Fibroblast of lung (primary cell): ENCODE measurements around the gene MAP4K2.

Experiments used
- CTCF ChIP-seq, 2 donors: IDR thresholded peaks in 1 of 2; conservative IDR thresholded peaks in 1 of 2; 1 replicate in 1 of 2; 2 replicates in 1 of 2; pipeline ENCODE4 v1.5.1; 2011 to 2012; ENCODE audit warnings: low read length in 2 of 2, control low read depth in 1 of 2, inconsistent platforms in 1 of 2, low read depth in 1 of 2, mild to moderate bottlenecking in 1 of 2
- EZH2 ChIP-seq: IDR thresholded peaks from 2 replicates; pipeline ENCODE4 v1.5.1; 2012; ENCODE audit warnings: low read length, control low read depth, mild to moderate bottlenecking; ENCODE audit errors: missing control alignments

- TF ChIP-seq EZH2 (no peak), CTCF (conservative IDR thresholded peaks at IDR 0.05 in 1 of 2, IDR thresholded peaks at IDR 0.05 in 1 of 2; ENCODE audit: low read depth in 1 of 2, low read length in 2 of 2) (no peak)
Observed at GRCh38 chr11:64778473-64779298, 24.3 kb downstream of the MAP4K2 start, which contains the start of gene SF1.
